GM19397 (cell line): ENCODE measurements around the gene MID1.

ENCODE experiments used
- ATAC-seq: cut with Tn5 transposase; IDR thresholded peaks from one replicate; pipeline ENCODE4 v1.9.1; 2021; ENCODE audit warnings: mild to moderate bottlenecking, moderate library complexity; ENCODE audit not compliant: unreplicated experiment

The MID1 gene

DNA sequence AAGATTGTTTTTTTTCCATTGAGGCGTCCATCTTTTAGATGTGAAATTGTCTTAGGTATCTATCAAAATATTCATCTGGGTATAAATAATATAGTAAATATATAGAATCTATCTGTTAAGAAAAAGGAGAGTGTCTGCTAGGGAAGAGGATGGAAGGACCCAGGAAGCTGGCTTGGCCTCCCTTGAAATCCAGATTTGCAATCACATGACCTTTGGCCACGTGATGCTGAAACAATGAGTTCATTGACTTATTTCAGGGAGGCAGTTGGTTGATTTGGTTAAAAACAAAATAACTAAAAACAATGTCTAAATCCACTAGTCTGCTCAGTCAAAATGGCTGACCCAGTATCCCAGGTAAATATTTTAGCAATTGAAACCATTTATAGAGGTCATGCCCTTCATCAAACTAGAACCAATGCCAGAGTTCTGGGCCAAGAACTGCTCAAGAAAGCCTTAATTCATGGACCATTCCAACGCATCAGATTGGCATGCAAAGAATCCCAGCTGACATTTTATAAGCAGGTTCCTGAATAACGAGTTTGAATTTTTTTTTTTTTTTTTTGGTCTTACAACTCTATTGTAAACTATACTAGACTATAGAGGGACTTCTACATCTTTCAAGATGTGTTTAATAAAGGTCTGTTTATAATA is 172.7 kb downstream of the MID1 start:
- no peak for ATAC-seq

DNA sequence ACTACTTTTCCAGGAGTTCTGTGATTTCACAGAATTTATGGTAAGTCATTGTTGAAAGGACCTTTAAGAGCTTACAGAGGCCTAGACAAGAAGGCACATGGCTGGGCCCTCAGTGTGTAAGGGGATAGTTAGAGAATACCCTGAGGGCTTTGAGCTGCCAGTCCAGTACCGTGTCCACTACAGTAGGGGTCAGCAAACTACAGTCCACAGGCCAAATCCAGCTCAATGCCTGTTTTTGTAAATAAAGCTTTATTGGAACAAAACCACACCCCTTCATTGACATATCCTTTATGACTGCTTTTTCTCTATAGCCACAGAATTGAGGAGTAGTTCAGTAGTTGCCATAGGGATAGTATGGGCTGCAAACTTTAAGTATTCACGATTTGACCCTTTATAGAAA is 176.2 kb downstream of the MID1 start:
- no peak for ATAC-seq

DNA sequence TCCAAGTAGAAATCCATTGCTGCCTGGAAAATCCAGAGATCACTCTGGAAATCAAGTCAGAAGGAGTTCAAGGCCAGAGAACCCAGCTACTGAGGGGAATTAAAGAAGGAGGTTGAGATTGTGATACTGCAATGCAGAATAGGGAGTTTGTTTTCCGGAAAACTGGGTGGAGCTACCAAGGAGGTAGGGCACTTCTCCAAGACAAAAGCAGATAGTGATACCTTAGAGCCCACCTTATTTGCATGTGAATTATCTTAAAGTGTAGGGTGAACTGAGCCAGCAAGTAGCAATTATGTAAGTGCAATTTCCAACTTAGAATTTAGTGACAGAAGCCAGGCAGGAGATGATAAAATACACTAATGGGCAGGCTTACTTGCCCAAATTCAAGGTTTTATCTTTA is 178.9 kb downstream of the MID1 start:
- no peak for ATAC-seq

DNA sequence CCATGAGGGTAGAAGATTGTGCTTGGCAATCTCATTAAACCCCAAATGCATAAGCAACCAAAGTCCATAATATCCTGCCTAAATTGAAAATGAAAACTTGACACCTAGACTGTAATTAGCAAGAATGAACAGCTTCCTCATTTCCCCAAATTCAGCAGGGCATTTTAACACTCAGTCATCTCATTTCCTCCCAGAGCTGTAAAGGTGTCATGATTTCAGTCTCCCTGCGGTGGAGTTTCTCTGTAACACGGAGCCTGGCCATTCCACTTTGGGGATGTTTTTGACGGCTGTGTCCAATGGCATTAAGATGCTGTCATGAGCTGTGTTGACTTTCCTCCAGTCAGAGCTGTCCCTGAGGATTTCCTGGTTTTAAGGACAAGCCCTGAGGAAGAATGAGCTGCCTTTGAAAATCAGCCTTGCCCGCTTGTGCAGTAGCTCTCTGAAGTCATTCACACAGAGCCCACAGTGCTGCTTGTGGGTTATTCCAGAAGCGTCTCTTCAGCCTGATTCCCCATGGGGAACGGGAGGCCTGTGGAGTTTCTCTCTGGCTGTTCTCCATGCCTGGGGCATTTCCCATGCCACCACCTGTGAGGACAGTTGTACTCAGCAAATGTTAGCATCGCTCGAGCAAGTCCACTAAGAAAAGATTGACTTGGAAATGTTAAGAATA is 187.0 kb downstream of the MID1 start:
- ATAC-seq, result no peak

DNA sequence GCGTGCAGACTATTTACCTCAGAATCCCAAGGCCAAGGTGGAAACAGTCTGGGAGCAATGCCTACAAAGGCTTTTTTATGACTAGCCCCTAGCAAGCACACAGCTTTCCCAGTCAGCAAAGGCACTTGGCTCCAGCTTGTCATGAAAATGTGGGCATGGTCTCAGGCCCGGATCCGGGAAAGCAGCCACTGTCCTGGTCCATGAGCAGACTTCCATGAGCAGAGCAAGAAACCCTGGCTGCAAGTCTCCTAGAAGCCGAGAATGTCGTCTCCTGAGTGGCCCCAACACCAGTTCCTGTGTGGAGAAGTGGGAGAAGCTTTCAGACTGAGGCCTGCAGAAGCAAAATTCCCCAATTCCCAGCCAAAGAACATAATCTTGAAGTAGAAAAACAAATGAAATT is 190.5 kb downstream of the MID1 start:
- no peak for ATAC-seq

DNA sequence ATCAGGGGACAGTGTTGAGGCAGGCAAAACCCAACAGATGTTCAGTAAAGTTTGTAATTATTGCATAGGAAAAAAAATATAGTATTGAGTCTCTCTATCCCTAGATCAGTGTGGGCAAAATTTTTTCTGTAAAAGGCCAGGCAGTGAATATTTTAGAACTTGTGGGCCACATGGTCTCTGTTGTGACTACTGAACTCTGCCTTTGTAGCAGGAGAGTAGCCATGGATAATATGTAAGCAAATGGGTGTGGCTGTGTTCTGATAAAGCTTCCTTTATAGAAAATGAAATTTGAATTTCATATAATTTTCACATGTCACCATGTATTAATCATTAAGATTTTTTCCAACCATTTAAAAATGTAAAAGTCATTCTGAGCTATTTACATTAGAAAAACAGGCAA is 193.1 kb downstream of the MID1 start:
- ATAC-seq, result no peak

DNA sequence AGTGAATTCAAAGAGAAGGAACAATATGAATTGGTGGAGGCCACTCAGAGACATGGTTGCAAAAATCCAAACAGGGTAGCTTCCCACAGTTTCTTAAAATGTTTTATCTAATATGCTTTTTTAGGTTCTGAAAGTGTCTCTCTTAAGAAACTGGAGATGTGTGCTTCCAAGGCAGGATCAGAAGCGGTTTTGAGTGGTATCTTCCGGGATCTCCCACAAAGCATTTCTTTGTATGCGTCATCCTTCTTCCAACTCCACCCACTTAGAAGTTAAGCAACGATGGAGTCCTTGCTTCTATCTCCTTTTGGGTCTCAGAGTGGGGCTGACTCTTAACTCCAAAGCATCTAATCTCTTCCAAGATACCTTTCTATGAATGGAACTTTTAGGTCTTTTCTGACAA is 196.7 kb downstream of the MID1 start:
- ATAC-seq, result no peak

DNA sequence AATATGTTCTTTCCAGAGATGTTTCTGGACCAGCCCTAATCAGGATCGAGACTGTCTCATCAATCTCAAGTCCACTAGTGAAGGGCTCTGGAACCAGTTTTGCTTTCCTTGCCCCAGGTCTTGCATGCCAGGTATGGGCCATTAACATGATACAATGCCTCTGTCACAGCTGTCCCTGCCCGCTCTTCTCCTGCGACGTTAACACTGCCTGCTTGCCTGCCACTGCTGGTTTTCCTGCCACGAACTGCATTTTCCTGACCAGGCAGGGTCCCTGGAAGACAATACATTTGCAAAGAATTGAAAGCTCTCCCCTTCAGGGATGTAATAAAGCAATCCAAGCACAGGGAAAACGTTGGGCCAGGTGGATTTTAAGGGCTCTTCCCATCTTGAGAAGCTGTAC is 200.3 kb downstream of the MID1 start:
- ATAC-seq, result no peak

DNA sequence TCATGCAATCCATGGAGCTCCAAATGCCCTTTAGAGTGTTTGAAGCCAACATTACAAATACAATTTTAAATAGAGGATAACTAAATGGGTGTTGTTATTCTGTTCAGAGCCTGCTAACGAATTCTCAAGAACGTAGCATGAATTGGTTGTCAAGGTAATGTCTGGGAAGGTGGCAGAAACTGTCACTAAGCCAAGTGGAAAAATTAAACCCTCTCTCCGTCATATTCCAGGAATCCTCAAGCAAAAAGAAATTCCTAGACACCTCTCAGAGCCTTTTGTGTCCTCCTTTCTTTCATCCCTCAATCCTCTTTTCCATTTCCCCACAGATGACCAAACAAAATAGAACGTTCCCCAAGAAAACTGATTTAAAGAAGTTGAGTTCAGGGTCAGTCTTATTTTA is 204.0 kb downstream of the MID1 start:
- ATAC-seq, result no peak

DNA sequence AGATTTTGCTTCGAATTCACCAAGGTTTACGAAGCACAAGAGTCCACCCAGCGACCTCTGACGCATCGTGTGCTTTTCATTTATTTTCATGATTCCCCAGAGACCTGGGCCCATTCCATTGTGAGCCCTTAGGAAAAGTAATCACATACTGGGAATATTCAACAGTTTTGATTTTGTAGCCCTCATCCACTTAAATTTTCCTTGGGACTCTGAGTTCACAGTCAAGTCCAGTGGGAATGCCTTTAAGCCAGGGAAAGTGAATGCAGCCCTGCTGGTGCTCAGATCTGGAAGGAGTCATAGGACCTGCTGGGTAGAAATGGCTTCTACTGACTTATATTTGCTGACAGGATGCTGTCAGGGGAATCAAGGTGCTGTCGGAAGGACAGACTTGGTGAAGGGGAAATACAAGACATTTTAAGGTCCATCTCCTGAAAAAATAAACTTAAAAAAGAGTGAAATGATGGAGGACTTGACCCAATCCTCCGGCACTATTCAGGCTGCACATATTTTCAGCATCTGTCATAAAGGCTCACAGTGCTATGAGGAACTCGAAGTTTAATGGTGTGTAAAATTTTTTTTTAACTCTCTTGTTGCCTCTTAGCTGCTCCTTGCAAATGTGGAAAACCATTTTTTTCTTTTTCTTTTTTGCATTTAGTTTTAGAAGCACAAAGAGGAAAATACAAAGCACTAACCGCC is 204.9 kb downstream of the MID1 start:
- no peak for ATAC-seq

DNA sequence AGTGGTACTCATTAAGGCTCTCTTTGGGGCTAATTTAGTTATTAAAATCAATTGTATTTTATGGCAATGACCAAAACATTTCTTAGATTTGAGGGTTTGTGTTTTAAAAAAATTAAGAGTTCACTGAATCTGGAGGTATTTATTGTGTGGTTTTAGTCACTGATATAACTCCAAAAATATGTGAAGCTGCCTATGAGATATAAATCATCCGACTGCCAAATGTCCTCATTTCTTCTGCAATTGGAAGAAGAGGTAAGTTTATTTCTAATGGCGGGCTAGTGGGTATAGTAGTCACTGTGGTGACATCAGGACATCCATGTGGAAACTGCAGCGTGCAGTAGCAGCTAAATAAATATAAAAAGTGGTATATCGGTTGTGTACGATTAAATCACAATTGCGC is 205.5 kb downstream of the MID1 start:
- no peak for ATAC-seq

DNA sequence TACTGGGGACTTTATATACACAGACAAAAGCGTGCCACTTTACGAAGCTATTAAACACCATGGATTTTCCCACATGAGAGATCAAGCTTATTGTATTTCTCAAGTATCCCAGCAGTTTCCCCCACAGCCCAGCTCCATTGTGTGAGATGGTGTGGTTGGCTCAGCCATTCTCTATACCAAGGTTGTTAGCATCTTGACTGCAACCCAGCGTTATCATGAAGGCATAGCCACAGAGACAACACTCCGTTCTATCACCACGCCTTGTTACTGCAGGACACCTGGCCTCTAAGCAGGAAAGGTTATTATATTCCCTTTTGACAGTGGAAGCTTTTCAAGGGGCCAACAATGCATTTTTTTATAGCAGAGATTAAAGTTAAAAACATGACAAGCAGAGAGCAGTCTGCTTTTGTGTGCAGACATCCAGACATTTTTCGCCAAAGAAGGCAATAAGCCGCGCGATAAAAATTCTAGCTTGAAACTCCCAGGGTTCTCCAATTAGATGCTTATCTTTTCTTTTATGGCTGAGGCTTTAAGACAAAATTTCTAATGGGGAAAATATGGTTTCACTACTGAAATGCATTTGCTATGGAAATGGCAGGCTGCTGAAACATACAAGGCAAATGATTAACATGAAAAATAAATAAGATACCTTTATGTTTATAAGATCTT is 206.1 kb downstream of the MID1 start:
- ATAC-seq, result no peak

DNA sequence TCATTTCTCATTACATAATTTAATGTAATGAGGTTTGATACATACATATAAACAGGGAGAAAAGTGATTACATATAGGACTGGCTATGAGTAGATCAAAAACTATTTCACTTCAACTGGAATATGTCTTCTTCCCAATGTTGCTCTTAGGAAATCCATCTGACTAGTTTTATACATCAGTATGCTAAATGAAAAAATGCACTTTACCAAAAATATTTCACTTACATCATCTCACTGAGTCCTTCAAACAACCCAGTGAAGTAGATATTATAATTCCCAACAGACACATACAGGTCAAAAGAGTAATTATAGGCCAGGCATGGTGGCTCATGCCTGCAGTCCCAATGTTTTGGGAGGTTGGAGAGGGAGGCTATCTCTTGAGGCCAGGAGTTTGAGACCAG is 215.9 kb downstream of the MID1 start:
- ATAC-seq, result no peak

DNA sequence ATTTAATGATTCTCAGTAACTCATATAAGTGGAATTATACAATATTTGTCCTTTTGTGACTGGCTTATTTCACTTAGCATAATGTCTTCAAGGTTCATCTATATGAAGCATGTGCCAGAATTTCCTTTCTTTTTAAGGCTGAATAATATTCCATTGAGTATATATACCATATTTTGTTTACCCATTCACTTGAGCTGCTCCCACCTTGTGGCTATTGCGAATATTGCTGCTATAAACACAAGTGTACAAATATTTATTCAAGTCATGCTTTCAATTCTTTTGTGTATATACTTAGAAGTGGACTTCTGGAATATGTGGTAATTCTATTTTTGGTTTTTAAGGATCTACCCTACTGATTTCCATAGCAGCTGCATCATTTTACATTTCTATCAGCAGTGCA is 219.1 kb downstream of the MID1 start:
- no peak for ATAC-seq

DNA sequence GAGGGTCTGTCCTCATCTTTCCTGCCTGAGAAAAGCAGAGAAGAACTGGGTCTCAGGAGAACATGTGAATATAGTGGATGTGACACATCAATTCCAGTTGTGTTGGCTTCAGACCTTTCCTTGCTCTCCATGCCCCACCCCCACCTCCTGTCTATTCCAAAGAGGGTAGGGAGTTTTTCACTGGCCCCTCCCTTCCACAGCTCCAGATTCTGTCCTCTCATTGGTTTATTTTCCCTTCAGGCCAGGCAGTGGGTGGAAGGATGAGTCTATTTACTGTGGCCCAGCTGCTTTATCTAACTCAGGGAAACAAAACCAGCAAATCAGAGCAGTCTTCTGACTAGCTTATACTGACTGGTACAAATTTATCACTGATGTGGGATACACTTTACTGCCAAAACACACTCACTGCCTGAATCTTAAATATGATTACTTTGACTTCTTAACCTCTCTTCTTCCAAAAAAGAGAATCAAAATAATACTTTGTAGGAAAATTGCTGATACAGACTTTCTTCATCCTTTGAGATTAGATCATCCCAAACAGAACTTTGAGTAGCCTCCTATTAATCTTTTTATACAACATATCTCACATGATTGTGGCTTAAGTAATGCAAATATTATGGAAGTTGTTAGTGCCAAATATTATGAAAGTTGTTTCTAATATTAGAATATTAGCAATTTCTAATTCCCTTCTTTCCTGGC is 221.2 kb downstream of the MID1 start:
- no peak for ATAC-seq

DNA sequence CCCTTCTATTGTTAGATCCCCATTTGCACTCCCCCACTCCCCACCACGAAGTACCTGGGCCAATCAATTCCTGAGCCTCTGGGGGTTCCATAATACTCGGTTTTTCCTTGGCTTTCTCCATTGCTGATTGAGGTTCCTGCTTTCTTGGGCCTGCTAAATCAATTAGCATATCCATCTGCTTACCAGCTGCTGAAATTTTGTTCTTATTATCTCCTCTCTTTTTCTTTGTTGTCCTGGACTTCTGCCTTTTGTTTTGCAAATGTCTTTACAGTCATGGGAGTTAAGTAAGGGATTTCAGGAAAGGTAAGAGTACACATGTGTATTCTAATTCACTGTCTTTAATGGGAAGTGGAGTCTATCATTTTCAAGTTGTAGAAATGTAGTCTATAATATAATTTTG is 222.2 kb downstream of the MID1 start:
- no peak for ATAC-seq

DNA sequence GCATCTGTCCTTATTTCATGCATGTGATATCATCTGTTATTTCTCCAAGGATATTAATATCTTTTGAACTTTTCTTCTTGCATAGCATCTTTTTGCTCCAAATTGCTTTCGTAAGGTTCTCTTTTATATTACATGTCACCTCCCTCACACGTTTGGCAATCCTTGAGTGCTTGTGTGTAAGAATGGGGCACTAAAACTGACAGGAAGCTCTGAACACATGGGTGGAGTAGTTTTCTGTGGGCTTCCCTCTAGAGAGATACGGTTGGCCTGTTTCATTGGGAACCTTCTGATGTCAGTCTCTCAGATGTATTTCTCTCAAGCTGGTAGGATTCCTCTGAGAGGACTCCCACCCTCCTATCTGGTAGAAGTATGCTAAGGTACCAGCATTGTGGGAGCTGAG is 223.0 kb downstream of the MID1 start:
- no peak for ATAC-seq

DNA sequence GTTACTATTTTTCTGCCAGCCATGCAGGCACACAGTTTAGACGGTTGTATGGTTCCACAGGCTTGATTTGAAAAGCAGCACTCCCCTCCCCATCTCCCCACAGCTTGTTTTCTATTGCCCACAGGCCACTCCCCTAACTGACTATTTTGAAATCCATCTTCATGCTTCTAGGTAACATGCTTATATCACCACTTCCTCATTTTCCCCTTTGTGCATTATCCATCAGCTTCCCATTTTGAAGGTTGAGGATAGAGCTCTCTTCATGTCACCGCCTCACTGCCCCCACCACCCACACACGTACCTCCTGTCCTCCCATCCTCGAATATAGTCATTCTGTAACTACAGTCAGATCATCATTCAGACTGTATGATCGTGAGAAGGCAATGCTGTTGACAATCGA is 224.7 kb downstream of the MID1 start:
- no peak for ATAC-seq
